Activated T-helper 1 cell treated with Interleukin-2 at 50 U/mL for 16 hours (primary cell): ENCODE results near the gene UBE2J2.

Experiments
- DNase-seq: peaks from one replicate; pipeline ENCODE4 v3.0.0-alpha.2; 2020; ENCODE audit warnings: low read depth

The UBE2J2 gene

DNA sequence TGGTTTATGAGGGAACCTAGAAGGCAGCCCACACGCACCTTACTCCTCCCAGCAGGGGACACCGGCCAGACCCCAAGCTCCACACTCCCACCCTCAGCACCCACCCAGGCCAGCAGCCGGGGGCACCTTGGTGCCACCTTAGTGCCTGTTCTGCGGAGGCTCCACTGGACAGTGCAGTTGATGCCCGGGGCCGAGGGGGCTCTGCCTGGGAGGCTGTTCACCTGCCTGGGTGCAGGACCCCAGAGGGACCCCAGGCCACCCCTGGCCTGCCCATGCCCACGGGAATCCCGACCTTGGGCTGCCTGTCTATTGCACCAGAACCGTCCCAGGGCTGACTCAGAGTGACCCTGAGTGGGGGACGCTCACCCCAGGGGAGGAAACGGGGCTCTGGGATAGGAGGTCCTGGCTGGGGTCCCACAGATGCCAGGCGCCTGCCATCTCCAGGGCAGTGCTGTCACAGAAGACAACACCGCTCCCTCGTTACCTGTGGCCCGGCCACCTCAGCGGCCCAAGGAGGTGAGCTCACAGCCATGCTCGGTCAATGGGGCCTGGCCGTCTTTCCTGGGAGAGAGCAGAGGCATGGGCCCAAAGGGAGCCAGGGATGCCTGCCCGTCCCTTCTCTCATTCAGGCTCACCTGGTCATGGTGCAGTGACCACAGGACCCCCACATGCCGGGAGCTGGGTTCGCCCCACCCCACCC, 7.3 kb upstream of the UBE2J2 start:
- no peak for DNase-seq

DNA sequence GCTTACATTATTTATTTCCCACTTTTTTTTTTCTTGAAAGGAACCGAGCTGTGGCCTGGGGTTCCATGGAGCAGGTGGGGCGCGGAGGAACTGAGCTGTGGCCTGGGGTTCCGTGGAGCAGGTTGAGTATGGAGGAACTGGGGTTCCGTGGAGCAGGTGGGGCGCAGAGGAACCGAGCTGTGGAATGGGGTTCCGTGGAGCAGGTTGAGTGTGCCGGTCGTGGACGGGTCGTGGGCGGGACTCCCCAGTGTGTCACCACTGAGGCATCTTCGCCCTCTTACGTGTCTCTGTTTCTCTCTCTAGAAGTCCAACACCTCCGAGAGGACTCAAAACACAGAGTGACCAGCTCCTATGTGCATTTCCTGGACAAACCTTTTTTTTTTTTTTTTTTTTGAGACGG, 5.4 kb upstream of the UBE2J2 start:
- no peak for DNase-seq

DNA sequence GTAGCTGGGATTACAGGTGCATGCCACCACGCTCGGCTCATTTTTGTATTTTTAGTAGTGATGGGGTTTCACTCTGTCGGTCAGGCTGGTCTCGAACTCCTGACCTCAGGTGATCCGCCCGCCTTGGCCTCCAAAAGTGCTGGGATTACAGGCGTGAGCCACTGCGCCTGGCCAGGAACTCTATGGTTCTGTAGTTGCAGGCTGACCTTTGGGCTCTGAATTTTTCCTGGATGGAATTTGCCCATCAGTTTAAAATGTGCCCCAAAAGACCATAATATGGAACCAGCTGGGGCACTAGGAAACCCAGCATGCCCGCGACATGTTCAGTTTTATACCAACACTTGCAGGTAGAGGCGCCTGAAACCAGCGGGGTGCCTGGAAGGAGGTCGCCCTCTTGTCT, 5.0 kb upstream of the UBE2J2 start:
- DNase-seq = no peak

DNA sequence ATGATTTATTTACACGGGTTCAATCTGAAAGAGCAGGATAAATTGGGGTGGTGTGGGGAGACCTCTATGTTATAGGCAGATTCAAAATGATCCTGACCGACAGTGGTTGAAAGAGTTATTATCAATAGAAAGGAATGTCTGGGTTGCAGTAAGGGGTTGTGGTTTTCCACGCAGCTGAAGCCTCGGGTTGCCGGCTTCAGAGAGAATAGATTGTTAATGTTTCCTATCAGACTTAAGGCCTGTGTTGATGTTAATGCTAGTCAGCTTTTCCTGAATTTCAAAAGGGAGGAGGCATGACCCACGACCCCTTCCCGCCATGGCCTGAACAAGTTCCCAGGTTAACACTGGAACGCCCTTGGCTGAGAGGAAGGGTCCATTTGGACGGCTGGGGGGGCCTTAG, 2.2 kb upstream of the UBE2J2 start:
- DNase-seq = no peak

DNA sequence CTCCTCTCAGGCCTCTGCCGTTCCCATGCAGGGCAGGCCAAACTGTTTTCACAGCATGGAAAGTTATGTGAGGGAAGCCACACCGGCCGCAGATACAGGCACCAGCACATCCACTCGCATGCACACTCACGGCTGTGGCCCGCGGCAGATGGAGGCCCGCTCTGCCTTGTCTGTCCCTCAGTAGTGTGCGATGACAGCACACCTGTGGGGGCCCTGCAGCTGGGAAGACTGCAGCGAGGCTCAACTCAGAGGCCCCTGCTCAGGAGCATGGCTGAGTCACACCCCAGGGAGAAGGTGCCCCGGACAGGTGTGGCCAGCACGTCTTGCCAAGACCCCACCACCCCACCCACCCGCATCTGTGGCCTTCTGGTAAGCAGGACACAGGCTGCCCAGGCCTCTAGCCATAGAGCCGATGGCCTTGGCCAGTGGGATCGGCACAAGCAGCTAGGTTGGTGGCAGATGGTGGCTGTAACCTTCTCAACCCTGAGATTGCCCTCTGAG, 1.3 kb upstream of the UBE2J2 start:
- no peak for DNase-seq

DNA sequence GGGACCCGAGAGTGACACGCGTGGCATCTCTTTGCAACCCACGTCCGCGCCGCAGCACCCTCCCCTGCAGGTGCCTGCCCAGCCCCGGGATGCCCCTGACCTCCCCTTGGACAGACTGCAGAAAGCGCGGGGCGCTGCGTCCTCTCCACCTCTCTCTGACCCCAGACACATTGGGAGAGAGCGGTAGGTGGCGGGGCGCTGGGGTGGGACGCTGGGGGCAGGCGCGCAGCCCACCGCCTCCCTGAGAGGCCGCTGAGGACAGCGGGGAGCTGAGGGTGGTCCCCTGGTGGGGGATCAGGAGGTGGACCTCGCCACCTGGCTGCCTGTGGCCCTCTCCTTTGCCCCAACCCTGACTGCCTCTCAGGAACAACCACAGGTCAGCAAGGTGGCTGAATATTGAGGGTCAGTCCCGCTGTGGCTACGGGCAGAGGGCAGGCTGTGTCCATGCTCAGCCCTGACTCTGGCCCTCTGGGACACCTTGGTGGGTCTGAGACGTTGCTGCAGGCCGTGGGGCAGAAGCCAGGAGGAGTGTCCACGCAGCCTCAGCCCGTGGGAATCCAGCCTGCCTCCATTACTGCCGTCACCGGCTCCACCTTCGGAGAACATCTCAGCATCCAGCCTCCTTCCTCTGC, 761 bp upstream of the UBE2J2 start:
- DNase-seq = no peak

DNA sequence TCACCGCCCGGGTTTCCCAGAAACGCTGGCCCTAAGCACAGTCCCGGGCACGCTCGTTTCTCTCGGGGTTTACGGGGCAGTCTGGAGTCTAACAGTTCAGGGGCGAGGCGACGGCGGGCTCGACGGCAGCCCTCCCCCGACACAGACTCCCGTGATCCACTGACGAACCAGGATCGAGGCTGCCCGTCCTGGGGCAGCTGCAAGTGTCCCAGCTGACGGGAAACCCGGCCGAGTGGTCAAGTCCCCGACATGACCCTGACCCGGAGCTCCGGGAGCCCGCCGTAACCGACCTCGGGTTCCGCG, 494 bp downstream of the UBE2J2 start:
- no peak for DNase-seq

DNA sequence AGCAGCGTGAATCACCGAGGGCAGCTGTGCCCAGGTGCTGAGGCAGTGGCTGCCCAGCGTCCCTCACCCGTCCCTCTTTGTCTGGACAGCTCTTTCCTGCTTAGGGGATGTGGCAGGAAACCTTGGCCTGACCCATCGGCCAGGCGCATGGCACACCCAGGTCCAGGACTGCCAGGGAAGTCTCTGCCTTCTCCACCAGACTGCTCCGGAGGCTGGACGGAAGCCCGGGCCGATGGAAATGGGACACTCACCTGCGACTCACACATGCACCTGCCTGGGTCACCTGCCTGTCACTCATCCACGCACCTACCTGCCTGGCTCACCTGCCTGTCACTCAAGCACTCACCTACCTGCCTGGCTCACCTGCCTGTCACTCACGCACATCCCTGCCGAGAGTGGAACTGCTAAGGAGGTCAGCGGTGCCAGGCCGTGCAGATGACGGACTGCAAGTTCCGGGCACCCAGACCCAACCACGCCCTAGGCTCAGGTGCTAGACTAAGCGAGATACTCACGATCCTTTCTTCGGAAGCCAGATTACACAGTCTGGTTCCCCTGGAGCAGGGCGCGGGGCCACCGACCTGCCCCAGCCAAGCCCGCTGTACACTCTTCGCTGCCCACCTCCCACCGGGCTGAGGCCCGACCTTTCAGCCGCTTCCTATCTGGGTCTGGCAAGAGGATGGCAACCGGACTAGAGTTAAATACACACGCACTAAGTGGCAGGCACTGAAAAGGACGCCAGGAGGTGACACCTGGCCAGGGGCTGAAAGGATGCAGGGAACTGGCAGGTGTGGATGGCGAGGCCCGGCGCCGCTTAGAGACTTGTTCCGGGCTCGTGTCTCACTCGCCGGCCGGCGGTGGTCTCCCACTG, 1.1 kb downstream of the UBE2J2 start:
- no peak for DNase-seq

DNA sequence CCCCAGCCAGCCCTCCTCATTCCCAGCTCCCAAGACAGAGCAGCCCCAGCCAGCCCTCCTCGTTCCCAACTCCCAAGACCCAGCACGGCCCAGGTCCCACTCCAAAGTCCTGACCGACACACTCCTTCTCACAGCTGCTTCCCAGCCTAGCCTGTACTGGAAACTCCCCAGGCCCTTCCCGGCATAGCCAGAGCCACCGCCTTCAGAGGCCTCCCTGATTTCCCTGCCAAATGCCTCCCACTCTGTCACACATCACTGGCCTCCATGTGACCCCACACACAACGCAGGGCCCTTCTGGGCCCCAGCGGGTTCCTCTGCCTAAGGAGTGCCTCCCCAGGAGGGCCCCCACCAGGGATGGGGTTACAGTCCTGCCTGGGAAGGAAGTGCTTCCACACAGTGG, 2.8 kb downstream of the UBE2J2 start:
- no peak for DNase-seq

DNA sequence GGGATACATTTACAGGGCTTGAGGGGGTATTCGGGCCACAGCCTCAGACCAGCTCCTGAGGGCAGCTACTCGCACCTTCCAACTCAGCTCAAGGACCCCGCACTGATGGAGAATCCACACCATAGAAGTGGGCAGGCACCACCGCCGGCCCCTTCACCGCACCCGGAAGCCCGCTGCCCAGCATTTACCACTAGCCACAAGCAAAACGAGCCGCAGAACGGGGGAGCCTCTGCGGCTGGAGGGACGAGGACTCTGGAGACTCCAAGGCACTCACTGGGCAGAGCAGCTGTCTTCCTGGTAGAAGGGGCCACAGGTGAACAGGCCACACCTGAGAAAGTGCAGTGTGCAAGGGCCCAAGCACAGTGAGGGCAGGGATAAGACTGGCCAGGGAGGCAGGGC, 5.4 kb downstream of the UBE2J2 start:
- DNase-seq = no peak

DNA sequence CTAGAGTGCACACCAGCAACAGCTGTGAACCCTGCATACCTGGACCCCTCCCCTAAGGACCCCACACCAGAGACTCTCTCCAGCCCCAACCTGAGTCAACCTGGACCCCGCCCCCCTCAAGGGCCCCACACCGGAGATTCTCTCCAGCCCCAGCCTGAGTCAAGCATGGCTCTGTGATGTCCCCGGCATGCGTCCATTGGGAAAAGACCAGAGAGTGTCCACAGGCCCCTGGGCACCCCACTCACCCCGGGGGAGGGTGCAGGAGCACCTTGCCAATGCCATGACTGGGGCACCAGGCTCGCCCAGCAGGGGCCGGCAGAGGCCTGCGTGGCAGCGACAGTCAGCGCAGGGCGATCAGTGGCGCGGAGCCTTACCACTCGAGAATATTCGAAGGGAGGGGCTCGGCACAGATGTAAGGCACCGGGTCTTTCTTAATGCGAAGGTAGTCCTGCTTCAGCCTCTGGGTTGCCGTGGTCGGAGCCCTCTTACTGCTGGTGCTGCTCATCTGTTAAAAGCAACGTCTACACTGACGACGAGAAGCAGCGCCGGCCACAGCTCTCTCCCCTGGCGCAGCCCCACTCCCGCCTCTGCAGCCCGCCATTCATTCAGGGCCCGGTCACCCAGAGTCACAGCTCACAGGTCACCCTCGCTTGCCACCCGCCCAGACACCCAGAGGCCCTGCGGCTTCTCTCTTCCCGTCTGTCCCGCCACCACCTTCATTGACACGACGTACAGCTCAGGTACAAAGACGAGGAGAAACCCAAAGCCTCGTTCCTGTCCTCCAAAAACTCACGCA, 6.0 kb downstream of the UBE2J2 start:
- DNase-seq = no peak

DNA sequence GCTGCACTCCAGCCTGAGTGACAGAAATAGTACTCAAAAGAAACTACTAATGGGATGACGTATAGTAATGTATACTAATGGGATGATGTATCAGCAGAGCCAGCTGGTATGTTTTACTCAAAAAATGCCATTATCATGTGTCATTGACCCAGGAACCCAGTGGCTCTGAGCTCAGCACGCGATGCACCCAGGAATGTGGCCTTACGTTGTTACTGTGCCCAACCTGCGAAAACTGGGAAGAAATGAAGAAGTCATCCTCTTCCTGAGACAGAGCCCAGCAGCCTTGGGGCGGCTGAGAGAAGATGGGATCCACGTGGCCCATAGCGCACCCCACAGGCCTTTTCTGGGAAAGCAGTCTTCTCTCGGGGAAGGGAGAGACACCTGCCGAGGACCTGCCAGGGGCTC, 8.8 kb downstream of the UBE2J2 start:
- DNase-seq = no peak

DNA sequence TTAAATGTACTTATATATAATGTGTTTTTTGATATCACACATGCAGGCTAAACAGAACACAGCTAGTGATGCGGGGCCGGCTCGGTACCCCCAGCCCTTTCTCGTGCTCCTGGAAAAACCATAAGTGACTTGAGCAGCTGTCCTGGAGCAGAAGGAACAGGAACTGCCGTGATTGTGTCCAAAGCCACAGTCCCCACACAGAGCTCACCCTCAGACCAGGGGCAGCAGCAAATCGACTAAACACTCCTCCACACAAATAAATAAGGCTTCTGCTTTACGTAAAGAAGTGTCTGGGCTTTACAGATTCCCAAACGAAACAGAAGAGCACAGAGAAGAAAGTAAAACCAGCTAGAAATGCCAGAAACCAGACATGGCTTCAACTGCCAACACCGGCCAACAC, 9.6 kb downstream of the UBE2J2 start:
- DNase-seq = no peak

DNA sequence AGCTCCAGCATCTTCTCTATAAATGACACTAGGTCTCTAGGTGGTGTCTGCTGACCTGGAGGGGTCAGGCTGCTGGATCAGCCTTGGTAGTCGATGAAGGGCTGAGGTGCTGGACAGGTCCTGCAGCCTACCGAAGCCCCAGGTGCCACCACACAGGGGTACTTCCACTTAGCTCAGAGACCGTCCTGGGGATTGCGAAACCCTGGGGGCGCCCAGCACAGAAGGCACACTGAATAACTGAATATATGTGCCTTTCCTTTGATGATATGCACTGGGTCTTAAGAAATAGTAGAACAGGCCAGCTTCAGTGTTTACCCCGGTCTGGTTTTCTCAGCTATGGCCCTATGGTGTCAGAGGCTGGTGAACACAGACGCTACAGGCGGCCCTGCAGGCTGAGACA, 10.9 kb downstream of the UBE2J2 start:
- DNase-seq = no peak

DNA sequence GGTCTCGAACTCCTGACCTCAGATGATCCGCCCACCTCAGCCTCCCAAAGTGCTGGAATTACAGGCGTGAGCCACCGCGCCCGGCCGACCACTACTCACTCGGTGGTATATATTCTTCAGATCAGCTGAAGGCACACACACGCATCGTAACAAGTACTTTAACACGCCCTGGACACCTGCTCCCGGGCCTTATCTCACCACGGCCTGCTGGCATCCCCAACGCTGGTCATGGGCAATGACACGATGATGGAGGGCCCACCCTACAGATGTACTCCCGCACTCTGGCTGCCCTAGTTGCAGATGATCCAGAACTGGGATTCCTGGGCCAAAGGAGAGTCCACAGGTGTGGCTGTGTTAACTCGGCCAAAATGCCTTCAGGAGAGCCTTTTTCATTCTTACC, 11.6 kb downstream of the UBE2J2 start:
- DNase-seq = no peak

DNA sequence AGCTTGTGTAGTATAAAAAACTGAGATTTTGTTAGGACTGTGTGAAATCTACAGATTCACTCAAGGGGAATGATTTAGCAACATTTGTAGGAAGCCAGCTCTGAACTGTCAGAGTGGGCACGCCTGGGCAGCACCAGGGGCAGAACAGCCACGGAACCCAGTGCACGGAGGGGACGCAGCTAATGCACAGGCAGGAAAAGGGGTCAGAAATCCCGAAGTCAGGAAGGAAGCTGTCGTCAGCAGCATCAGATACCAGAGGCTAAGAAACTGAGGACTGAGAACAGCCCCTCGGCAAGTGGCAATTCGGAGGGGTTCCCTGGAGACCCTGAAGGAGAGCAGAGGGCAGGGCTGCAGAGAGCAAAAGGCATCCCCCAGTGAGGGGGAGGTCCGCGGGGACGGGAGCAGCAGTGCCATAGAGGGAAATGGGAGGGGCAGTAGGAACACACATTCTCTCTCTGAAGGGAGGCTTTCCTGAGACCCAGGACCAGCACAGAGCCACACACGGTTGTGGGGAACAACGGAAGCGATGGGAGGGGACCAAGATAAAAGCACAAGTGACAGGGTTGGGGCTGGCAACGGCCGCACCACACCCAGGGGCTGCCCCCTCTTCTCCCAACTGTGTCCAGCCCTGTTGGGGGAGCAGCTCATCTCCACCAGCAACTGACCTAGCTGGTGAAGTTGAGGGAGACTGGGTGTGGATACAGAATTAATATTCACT, 12.7 kb downstream of the UBE2J2 start:
- DNase-seq = no peak

DNA sequence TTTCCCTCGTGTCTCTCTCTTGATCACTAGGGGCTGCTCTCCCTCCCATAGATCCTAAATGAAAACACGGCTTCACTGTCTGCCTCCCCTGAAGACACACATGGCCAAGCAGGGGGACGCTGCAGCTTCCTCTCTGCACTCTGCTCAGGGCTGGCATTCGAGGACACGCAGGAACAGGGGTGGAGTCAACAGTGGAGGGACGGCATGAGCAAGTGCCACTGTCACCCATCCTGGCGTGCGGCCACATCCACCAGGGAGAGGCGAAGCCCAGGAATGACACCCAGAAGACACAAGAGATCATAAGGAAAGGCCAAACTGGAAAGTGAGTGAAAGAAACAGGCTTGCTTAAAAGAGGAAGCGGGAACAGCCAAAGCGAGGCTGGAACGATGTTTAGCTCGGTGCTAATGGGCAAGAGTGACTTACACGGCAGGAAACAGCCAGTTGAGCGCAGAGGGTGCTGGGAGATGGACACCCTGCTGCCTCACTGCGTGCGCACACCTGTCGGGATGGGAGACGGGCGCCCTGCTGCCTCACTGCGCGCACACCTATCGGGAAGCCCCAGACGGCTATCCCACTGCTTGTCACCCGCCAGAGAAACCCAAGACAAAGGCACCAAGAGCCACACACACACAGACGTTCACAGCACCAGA, 13.6 kb downstream of the UBE2J2 start:
- DNase-seq = no peak

DNA sequence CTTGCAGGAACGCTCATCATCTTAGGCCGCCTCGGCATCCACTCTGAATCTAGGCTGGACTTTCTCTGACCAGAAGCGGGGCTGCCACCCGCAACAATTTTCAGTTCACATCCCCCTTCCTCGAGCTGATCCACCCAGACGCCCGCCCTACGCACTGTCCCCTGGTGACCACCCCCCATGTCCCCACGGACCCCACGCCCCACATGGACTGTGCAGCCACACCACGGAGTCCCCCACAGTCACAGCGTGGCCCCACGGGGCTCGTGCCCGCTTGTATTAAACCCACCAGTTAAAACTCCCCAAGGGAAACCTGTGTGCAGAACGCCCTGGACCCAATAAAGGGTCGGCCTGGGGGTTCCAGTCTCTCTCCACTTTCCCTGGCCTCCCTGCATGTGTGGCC, 14.1 kb downstream of the UBE2J2 start:
- no peak for DNase-seq

DNA sequence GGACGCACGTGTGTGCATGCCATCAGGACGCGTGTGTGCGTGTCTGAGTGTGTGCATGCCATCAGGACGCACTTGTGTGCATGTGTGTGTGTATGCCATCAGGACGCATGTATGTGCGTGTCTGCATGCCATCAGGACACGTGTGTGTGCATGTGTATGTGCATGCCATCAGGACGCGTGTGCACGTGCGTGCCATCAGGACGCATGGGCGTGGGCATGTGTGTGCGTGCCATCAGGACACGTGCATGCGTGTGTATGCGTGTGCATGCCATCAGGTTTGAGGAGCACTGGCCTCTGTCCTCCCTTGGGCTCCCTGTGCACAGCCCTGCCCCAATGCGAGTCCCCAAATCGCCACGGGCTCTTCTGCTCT, 14.6 kb downstream of the UBE2J2 start:
- no peak for DNase-seq

DNA sequence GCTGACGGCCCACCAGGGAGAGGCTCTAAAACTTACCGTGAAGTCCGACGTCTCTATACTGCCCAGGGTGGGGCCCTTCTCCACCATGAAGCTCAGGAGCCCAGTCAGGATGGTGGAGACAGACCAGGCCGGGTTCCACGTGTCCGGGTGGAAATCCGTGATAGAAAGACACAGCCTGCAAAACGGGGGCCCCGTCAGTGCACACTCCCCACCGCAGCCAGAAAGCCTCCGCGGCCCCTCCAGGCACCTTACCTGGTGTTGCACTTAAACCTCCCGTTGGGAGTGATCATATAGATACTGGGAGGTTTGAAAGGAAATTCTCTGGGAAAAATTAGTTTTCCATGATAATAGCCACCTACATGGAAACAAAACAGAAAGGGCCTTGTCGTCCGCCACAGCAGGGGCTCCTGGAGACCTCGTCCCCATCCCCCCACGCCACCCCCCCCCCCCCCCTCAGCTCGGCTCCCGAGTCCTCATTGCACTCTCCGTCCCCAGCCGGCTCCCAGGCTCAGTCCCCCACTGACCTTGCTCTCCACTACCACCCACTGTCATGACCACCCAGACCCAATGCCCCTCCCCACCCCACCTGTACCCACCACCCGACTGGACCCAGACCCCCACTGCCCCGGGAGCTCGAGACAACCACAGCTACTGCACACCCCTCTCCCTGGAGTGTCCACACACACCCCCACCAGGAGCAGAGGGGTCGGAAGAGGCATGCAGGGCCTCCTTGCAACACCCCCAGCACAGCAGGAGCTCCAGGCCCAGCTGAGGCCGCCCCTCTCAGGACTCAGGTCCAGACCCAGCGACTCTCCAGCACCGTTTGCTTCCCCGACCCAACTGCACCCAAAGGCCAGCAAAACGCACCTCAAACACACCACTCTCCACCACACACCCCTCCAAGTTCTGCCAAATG, 16.4 kb downstream of the UBE2J2 start:
- no peak for DNase-seq
